IMR-90 (cell line): ENCODE results near the gene CKLF. TPM values are rescaled to one million over a fixed set of nuclear protein-coding genes. Genes with fewer than 3 reads are reported as not detected.

Source experiments
- ATAC-seq: fragments of 200-7000 bp; cut with Tn5 transposase; 2 replicates; pipeline ENCODE4 v1.9.1; 2020; ENCODE audit warnings: low read depth, mild to moderate bottlenecking, moderate library complexity
- BruUV-seq: library from RNA; stranded (reverse); fragments of 400-500 nt; replicated peaks from 2 replicates; lab custom pipeline; 2021; lab: Mats Ljungman, UMichigan
- CTCF ChIA-PET: fragments of 300-600 bp; formaldehyde crosslinking; extraction: SDS; loops from one replicate; lab custom pipeline; 2021; ENCODE audit warnings: antibody characterized with exemption; lab: Yijun Ruan, JAX
- POLR2A ChIA-PET: fragments of 300-600 bp; sonication (Branson Sonifier 250); formaldehyde crosslinking; loops from one replicate; lab custom pipeline; 2022; ENCODE audit warnings: antibody characterized with exemption; ENCODE audit not compliant: unreplicated experiment; lab: Charles Lee
- DNase-seq: peaks from one replicate; pipeline ENCODE4 v3.0.0; 2013
- H2AFZ ChIP-seq: replicated peaks from 2 replicates; pipeline ENCODE3; 2013; ENCODE audit warnings: low read length, mild to moderate bottlenecking; ENCODE audit not compliant: poor library complexity
- H2AK5ac ChIP-seq: 2 replicates; pipeline ENCODE4 v1.6.1; 2013; ENCODE audit warnings: low read depth, low read length, inconsistent platforms
- H2AK9ac ChIP-seq: replicated peaks from 2 replicates; pipeline ENCODE3; 2013; ENCODE audit warnings: mild to moderate bottlenecking, low read depth, low read length, moderate library complexity; ENCODE audit not compliant: poor library complexity
- H2BK120ac ChIP-seq: 2 replicates; pipeline ENCODE4 v1.6.1; 2013; ENCODE audit warnings: low read depth, low read length, inconsistent platforms
- H2BK15ac ChIP-seq: 3 replicates; pipeline ENCODE4 v1.6.1; 2013; ENCODE audit warnings: low read depth, low read length, inconsistent platforms
- H2BK20ac ChIP-seq: 2 replicates; pipeline ENCODE4 v1.6.1; 2013; ENCODE audit warnings: low read depth, mild to moderate bottlenecking, inconsistent platforms, low read length, moderate library complexity
- H2BK5ac ChIP-seq: 2 replicates; pipeline ENCODE4 v1.6.1; 2013; ENCODE audit warnings: mild to moderate bottlenecking, low read depth, low read length, inconsistent platforms; ENCODE audit not compliant: poor library complexity, severe bottlenecking
- H3K14ac ChIP-seq: replicated peaks from 2 replicates; pipeline ENCODE4 v1.6.1; 2013; ENCODE audit warnings: low read depth, low read length, inconsistent platforms
- H3K18ac ChIP-seq: 2 replicates; pipeline ENCODE4 v1.6.1; 2013; ENCODE audit warnings: low read depth, low read length, control low read depth
- H3K23ac ChIP-seq: 2 replicates; pipeline ENCODE4 v1.6.1; 2013; ENCODE audit warnings: low read depth, low read length, inconsistent platforms
- H3K27ac ChIP-seq: 2 replicates; pipeline ENCODE4 v1.5.1; 2013; ENCODE audit warnings: mild to moderate bottlenecking, control low read depth, low read length; ENCODE audit not compliant: insufficient read depth
- H3K27me3 ChIP-seq: 2 replicates; pipeline ENCODE4 v1.6.1; 2013; ENCODE audit warnings: low read length; ENCODE audit not compliant: control insufficient read depth, insufficient read depth
- H3K36me3 ChIP-seq: 2 replicates; pipeline ENCODE4 v1.6.1; 2013; ENCODE audit warnings: low read length, mixed read lengths; ENCODE audit not compliant: control insufficient read depth, insufficient read depth
- H3K4ac ChIP-seq: 2 replicates; pipeline ENCODE4 v1.6.1; 2013; ENCODE audit warnings: low read depth, low read length, inconsistent platforms
- H3K4me1 ChIP-seq: 2 replicates; pipeline ENCODE4 v1.6.1; 2013; ENCODE audit warnings: low read length, mixed read lengths; ENCODE audit not compliant: control insufficient read depth, insufficient read depth
- H3K4me2 ChIP-seq: 2 replicates; pipeline ENCODE4 v1.6.1; 2013; ENCODE audit warnings: low read depth, mild to moderate bottlenecking, control low read depth, low read length, moderate library complexity
- H3K4me3 ChIP-seq: 2 replicates; pipeline ENCODE4 v1.5.1; 2013; ENCODE audit warnings: low read depth, mild to moderate bottlenecking, control low read depth, low read length, moderate library complexity; ENCODE audit not compliant: insufficient read depth
- H3K56ac ChIP-seq: 2 replicates; pipeline ENCODE4 v1.6.1; 2013; ENCODE audit warnings: low read length, inconsistent platforms; ENCODE audit not compliant: insufficient read depth; ENCODE audit errors: extremely low read depth
- H3K79me1 ChIP-seq, 2 experiments: 2 replicates each; pipeline ENCODE4 v1.6.1; 2013; ENCODE audit warnings: low read length in 2 of 2, inconsistent platforms in 1 of 2, low read depth in 1 of 2
- H3K9ac ChIP-seq: 2 replicates; pipeline ENCODE4 v1.6.1; 2013; ENCODE audit warnings: low read depth, low read length, control low read depth
- H3K9me1 ChIP-seq: 2 replicates; pipeline ENCODE4 v1.6.1; 2013; ENCODE audit warnings: low read length, inconsistent platforms; ENCODE audit not compliant: insufficient read depth
- H3K9me3 ChIP-seq: 2 replicates; pipeline ENCODE4 v1.6.1; 2013; ENCODE audit warnings: low read length; ENCODE audit not compliant: control insufficient read depth, insufficient read depth
- H4K20me1 ChIP-seq: 2 replicates; pipeline ENCODE4 v1.6.1; 2013; ENCODE audit warnings: low read length, inconsistent platforms; ENCODE audit not compliant: insufficient read depth
- H4K5ac ChIP-seq: 2 replicates; pipeline ENCODE4 v1.6.1; 2013; ENCODE audit warnings: mild to moderate bottlenecking, low read depth, low read length, control low read depth
- H4K8ac ChIP-seq, 2 experiments: 2 replicates each; pipeline ENCODE4 v1.6.1; 2013; ENCODE audit warnings: low read depth in 2 of 2, low read length in 2 of 2, control low read depth in 1 of 2, inconsistent platforms in 1 of 2
- H4K91ac ChIP-seq: 2 replicates; pipeline ENCODE4 v1.6.1; 2013; ENCODE audit warnings: low read depth, low read length, inconsistent platforms; ENCODE audit not compliant: insufficient read depth
- BHLHE40 ChIP-seq: fragments of 150-350 bp; IDR thresholded peaks from 2 replicates; pipeline ENCODE4 v1.6.1; 2016; ENCODE audit warnings: mild to moderate bottlenecking, low read depth, low read length
- CEBPB ChIP-seq: IDR thresholded peaks from 2 replicates; pipeline ENCODE4 v1.6.1; 2012; ENCODE audit warnings: low read depth, low read length, improper control_type of control experiment
- WGBS, 2 experiments: methylation state at CpG; one replicate each; pipeline versions ENCODE4 v1.1.5 to v1.1.7; 2013; ENCODE audit warnings: missing lambda C conversion rate in 2 of 2; ENCODE audit not compliant: insufficient read length in 1 of 2; ENCODE audit errors: extremely low coverage in 2 of 2; 5-methylcytosine and 5-hydroxymethylcytosine counted together
- dilution Hi-C: fragments of 300-500 bp; cut with HindIII; formaldehyde crosslinking; loops from one replicate; pipeline ENCODE4 v1.14.3; 2018; ENCODE audit warnings: low sequenced_read_pairs; ENCODE audit not compliant: unreplicated experiment
- in situ Hi-C: fragments of 300-500 bp; cut with MboI; formaldehyde crosslinking; loops from 3 replicates; pipeline ENCODE4 v1.14.3; 2019; ENCODE audit warnings: low sequenced_read_pairs, inconsistent platforms, mixed read lengths
- intact Hi-C: fragments of 100-400 bp; cut with micrococcal nuclease; formaldehyde crosslinking; loops from 2 replicates; pipeline ENCODE4 v1.10.0; 2022
- polyA plus RNA-seq, 3 experiments: library from polyadenylated mRNA; depleted of rRNA; stranded (reverse); fragments of >200 nt; gene quantifications; 2 replicates each; pipeline ENCODE4 v1.2.3, GENCODE V29; 2012; ENCODE audit warnings: low replicate concordance in 1 of 3
- total RNA-seq: library from RNA; depleted of rRNA; stranded (reverse); fragments of >200 nt; gene quantifications from 2 replicates; pipeline ENCODE4 v1.2.3, GENCODE V29; 2012

Gene CKLF
- total and polyA plus RNA-seq, 2 of the 4 experiments (the other 2 are of a cell fraction): 60.8 to 92.2 TPM

DNA sequence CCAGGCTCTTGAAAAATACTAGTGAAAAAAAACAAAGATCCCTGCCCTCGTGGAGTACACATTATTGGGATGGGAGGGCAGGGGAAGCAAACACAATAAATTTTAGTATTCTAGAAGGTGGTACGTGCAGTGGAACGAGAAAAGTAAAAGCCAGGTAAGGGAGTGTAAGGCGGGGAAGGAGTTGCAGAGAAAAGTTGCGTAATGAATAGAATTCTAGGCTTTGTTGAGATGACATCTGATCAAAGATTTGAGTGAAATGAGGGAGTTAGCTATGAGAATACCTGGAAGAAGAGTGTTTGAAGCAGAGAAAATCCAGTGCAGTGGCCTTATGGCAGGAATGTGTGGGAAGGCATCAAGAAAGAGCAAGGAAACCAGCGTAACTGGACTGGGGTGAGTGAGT lies 2.1 kb downstream of the CKLF start:
- TF ChIP-seq CEBPB (peak; percentile 79), BHLHE40 (no peak)

More for the DNA sequence above, 2.1 kb downstream of the CKLF start:
- no peak overlapping the region for H2BK20ac ChIP-seq
- H4K20me1 ChIP-seq: no peaks in the 10 kb centered on the region
- H3K4me1 ChIP-seq: peaks cover 3% of the 10 kb centered on the region
- H4K91ac ChIP-seq: no peak overlapping the region
- BruUV-seq: no TSS peak
- no peak overlapping the region for H4K8ac ChIP-seq
- CTCF ChIA-PET: no interaction called here
- no peak overlapping the region for H2BK15ac ChIP-seq
- no peak overlapping the region for H3K4ac ChIP-seq
- in situ Hi-C loops: loop anchor here (5.0 kb wide), 1 partner anchor 48 kb away; the partner anchor contains the start of gene CMTM3
- H3K27ac ChIP-seq: no peak overlapping the region
- H3K79me1 ChIP-seq: peaks cover 54 to 72% of the 10 kb centered on the region in 2 experiments
- peaks cover 12% of the 10 kb centered on the region; the same call in 1 of the 2 replicates for H3K9me1 ChIP-seq
- dilution Hi-C loops: no loop called here
- no peak overlapping the region for H2BK5ac ChIP-seq
- H2AK9ac ChIP-seq: no peak overlapping the region
- no peak overlapping the region for H3K14ac ChIP-seq
- no peak for DNase-seq
- no peak overlapping the region for H4K5ac ChIP-seq
- H3K9me3 ChIP-seq: no peaks in the 10 kb centered on the region
- H3K27me3 ChIP-seq: no peaks in the 10 kb centered on the region
- POLR2A ChIA-PET: no interaction called here
- H2AFZ ChIP-seq: no peak overlapping the region
- peaks cover 4% of the 10 kb centered on the region for H3K36me3 ChIP-seq
- no peak overlapping the region for H3K9ac ChIP-seq
- H2AK5ac ChIP-seq: no peak overlapping the region
- H2BK120ac ChIP-seq: no peak overlapping the region
- 100% methylated on average over 2 to 4 of the region's 6 CpGs for WGBS, 2 experiments
- H3K4me3 ChIP-seq: no peak overlapping the region
- H3K18ac ChIP-seq: no peak overlapping the region
- no peak overlapping the region for H3K4me2 ChIP-seq
- no peak overlapping the region for H3K56ac ChIP-seq
- no peak overlapping the region for H3K23ac ChIP-seq
- ATAC-seq: no peak
- intact Hi-C loops: no loop called here
